Measurements from ENCODE around the gene EFNB2. TPM values are rescaled to one million over a fixed set of nuclear protein-coding genes. Genes with fewer than 3 reads are reported as not detected.

EFNB2 gene
- total RNA-seq, 1 experiment from 2014 or later, result 16.9 TPM

DNA sequence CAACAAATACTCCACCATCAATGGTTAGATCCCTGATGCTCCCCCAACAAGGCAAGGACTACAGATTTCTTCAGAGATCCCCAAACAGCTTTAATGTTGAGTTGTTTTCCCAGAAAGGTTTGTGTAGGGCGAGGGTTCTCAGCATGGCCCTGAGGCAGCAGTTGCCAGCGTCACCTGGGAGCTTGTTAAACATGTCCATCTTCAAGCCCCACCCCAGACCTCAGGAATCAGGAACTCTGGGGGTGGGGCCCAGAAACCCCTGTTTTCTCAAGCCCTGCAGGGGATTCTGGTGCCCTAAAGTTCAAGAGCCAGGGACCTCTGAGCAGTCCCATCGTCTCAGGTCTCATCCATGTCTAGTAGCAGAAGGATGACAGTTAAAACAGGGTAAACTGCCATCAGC, 9.6 kb downstream of the EFNB2 start:
- peaks cover 11% of the 10 kb centered on the region for H3K4me1 Mint-ChIP-seq (ENCODE audit: low read depth, unreplicated experiment)
- no peaks in the 10 kb centered on the region for H3K9me3 Mint-ChIP-seq (ENCODE audit: low read depth, unreplicated experiment)
- H3K27ac Mint-ChIP-seq (ENCODE audit: unreplicated experiment), result no peak overlapping the region
- TF ChIP-seq, protein P1, sequence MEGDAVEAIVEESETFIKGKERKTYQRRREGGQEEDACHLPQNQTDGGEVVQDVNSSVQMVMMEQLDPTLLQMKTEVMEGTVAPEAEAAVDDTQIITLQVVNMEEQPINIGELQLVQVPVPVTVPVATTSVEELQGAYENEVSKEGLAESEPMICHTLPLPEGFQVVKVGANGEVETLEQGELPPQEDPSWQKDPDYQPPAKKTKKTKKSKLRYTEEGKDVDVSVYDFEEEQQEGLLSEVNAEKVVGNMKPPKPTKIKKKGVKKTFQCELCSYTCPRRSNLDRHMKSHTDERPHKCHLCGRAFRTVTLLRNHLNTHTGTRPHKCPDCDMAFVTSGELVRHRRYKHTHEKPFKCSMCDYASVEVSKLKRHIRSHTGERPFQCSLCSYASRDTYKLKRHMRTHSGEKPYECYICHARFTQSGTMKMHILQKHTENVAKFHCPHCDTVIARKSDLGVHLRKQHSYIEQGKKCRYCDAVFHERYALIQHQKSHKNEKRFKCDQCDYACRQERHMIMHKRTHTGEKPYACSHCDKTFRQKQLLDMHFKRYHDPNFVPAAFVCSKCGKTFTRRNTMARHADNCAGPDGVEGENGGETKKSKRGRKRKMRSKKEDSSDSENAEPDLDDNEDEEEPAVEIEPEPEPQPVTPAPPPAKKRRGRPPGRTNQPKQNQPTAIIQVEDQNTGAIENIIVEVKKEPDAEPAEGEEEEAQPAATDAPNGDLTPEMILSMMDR (IDR thresholded peaks at IDR 0.05; ENCODE audit: unreplicated experiment), result no peak
- intact Hi-C loops (cut with micrococcal nuclease; ENCODE audit: unreplicated experiment), result no loop called here
- CTCF ChIA-PET, result no interaction called here
- no TSS peak for BruUV-seq (replicated peaks)
- no peaks in the 10 kb centered on the region for H3K27me3 Mint-ChIP-seq (ENCODE audit: unreplicated experiment)
- DNase-seq, result no peak
- peaks cover 4% of the 10 kb centered on the region for H3K36me3 Mint-ChIP-seq (ENCODE audit: insufficient read depth, unreplicated experiment)
- no peak overlapping the region for H3K4me3 Mint-ChIP-seq (ENCODE audit: low read depth, unreplicated experiment)

DNA sequence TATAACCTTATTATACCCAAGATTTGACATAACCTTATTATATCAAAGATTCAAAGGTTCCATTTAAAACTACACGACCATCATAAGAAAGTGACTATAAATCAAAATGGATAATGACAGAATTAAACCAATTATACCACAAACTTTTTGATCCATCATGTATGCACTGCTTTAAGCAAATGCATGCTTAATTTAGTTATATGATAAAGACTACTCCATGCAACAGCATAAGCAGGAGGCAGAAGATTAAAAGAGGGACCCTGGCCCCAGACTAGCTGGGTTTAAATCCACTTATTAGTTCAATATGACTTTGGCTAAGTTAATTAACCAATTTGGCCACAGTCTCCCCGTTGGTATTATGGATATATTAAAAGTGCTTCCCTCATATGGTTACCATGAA, 11.4 kb downstream of the EFNB2 start:
- CTCF ChIA-PET, result no interaction called here
- no TSS peak for BruUV-seq (replicated peaks)
- H3K4me3 Mint-ChIP-seq (ENCODE audit: low read depth, unreplicated experiment), result no peak overlapping the region
- H3K9me3 Mint-ChIP-seq (ENCODE audit: low read depth, unreplicated experiment), result no peaks in the 10 kb centered on the region
- no peak overlapping the region for H3K27ac Mint-ChIP-seq (ENCODE audit: unreplicated experiment)
- H3K36me3 Mint-ChIP-seq (ENCODE audit: insufficient read depth, unreplicated experiment), result no peaks in the 10 kb centered on the region
- intact Hi-C loops (cut with micrococcal nuclease; ENCODE audit: unreplicated experiment), result no loop called here
- TF ChIP-seq, protein P1 (IDR thresholded peaks at IDR 0.05; ENCODE audit: unreplicated experiment), result no peak
- H3K4me1 Mint-ChIP-seq (ENCODE audit: low read depth, unreplicated experiment), result peaks cover 11% of the 10 kb centered on the region
- DNase-seq, result no peak
- no peaks in the 10 kb centered on the region for H3K27me3 Mint-ChIP-seq (ENCODE audit: unreplicated experiment)

DNA sequence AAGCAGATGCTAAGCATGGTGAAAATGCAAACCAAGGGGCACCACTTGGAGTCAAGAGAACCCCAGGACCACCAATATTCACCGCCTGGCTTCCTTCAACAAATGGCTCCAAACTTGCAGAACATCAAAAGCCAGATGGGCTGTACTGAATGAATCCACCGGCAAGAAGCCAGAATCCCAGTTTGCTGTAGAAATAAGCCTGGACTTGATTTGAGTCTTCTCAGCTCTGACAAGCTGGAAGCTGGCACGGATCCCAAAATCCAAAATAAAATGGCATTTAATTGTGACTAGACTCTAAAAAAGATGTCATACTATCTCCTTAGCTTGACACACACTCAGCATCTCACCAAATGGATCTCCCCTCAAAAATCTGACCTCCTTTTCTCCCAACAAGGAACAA, 11.9 kb downstream of the EFNB2 start:
- H3K27me3 Mint-ChIP-seq (ENCODE audit: unreplicated experiment), result no peaks in the 10 kb centered on the region
- DNase-seq, result no peak
- no peak overlapping the region for H3K27ac Mint-ChIP-seq (ENCODE audit: unreplicated experiment)
- intact Hi-C loops (cut with micrococcal nuclease; ENCODE audit: unreplicated experiment), result no loop called here
- BruUV-seq (replicated peaks), result no TSS peak
- TF ChIP-seq, protein P1 (IDR thresholded peaks at IDR 0.05; ENCODE audit: unreplicated experiment), result no peak
- H3K36me3 Mint-ChIP-seq (ENCODE audit: insufficient read depth, unreplicated experiment), result no peaks in the 10 kb centered on the region
- no peaks in the 10 kb centered on the region for H3K9me3 Mint-ChIP-seq (ENCODE audit: low read depth, unreplicated experiment)
- CTCF ChIA-PET, result no interaction called here
- peak overlapping the region; percentile 30 for H3K4me3 Mint-ChIP-seq (ENCODE audit: low read depth, unreplicated experiment)
- peaks cover 11% of the 10 kb centered on the region for H3K4me1 Mint-ChIP-seq (ENCODE audit: low read depth, unreplicated experiment)

DNA sequence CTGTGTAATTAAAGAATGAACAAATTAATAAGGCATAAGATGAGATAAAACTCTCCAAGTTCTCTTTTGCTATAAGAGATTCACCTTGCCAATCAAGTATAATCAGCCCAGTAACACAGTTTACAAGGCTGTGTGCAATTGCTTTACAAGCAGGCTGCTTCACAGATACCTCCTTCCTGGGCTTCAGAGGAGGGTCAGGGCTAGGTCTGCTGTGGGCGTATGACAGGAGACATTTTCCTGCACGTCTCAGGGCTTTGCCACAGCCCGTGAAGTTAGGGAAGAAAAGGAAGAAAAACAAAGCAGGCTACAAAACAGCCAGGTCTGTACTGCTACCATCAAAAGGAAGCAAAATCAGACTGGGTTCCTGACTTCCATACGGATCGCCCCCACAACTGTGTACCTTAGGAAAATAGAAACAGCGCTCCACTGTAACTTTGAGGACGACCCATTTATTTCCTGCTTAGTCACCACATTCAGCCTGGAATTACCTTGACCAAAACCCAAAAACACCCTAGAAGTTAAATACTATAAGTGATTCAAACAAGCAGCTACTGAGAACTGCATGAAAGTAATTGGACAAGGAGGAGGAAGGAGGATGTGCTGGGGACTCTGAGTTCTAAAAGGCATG, 12.4 kb downstream of the EFNB2 start:
- peak overlapping the region; percentile 23 for H3K27ac Mint-ChIP-seq (ENCODE audit: unreplicated experiment)
- CTCF ChIA-PET, result no interaction called here

More for the DNA sequence above, 12.4 kb downstream of the EFNB2 start:
- BruUV-seq (replicated peaks), result no TSS peak
- TF ChIP-seq, protein P1 (IDR thresholded peaks at IDR 0.05; ENCODE audit: unreplicated experiment), result no peak
- H3K27me3 Mint-ChIP-seq (ENCODE audit: unreplicated experiment), result no peaks in the 10 kb centered on the region
- peaks cover 11% of the 10 kb centered on the region for H3K4me1 Mint-ChIP-seq (ENCODE audit: low read depth, unreplicated experiment)
- peak overlapping the region; percentile 30 for H3K4me3 Mint-ChIP-seq (ENCODE audit: low read depth, unreplicated experiment)
- no peaks in the 10 kb centered on the region for H3K36me3 Mint-ChIP-seq (ENCODE audit: insufficient read depth, unreplicated experiment)
- no peaks in the 10 kb centered on the region for H3K9me3 Mint-ChIP-seq (ENCODE audit: low read depth, unreplicated experiment)
- DNase-seq, result no peak
- intact Hi-C loops (cut with micrococcal nuclease; ENCODE audit: unreplicated experiment), result no loop called here
